NK-92 treated with Interleukin-12 subunit alpha and Interleukin-12 subunit beta, amount 100 ng/mL, for 24 hours (cell line): ENCODE results near the gene PLK5.
A peak's percentile ranks its signal among the peaks of the same experiment; 100 is the strongest.

ENCODE experiments used
- DNase-seq: peaks from one replicate; lab custom pipeline; 2025; lab: John Stamatoyannopoulos, UW

The PLK5 gene

DNA sequence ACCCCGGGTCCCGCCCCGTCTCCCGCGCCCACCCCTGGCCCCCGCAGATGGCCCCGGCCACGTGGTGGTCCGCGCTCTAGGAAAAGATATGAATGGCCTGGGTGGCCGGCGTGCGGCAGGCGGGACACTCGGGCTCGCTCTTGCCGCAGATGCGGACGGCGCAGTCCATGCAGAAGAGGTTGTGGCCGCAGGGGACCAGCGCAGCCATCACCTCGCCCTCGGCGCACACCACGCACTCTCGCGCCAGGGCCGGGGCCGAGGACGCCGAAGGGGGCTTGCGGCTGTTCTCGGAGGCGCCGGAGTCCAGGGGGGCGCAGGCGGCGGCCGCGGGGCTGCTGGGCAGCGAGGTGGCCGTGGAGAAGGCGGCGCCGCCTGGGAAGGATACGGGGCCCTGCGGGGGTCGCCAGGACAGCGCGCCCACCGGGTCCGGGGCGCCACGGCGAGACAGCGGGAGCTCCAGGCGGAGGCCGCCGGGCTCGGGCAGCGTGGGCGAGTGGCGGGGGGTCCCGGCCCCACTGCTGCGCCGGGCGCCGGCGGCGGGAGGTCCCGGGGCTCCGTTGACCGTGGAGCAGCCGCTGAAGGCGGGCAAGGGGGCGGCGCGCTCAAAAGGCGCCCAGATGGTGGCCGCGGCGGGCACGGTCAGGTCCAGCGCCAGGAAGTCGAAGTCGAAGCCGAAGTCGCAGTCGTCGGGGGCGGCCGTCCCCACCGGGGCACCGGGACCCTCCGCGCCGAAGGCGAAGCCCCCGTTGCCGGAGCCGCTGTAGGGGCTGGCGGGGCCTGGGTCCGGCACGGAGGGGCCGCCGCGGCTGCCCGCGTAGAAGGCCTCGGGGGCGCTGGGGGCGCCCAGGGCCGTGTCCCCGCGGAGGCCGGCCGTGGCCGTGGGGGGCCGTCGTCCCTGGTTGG lies 31.9 kb downstream of the PLK5 start:
- no peak for DNase-seq

DNA sequence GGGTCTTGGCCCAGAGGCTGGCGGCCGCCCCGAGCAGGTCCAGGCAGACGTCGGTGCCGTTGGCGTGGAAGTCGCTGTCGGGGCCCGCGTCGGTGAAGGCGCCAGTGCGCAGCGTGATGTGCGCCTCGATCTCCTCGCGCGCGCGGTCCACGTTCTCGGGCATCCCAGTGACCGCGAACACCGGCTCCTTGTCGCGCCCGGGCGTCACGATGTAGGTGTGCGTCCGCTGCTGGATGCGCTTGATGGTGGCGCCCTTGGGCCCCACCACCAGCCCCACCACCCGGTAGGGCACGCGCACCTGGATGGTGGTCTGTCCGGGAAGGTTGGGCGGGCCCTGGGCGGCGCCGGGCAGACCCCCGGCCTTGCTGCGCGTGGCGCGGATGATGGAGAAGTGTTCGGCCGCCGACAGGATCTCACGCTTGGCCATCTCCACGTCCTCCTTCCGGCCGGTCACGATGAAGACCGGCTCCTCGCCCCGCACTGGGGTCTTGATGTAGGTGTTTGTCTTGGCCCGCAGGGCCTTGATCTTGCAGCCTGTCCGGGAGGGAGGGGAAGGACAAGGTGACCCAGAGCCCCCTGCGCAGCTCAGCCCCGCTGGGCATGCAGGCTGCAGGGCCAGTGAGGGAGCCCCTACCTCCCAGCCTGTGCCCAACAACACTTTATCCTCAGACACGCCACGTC lies 32.7 kb downstream of the PLK5 start:
- DNase-seq, result no peak

DNA sequence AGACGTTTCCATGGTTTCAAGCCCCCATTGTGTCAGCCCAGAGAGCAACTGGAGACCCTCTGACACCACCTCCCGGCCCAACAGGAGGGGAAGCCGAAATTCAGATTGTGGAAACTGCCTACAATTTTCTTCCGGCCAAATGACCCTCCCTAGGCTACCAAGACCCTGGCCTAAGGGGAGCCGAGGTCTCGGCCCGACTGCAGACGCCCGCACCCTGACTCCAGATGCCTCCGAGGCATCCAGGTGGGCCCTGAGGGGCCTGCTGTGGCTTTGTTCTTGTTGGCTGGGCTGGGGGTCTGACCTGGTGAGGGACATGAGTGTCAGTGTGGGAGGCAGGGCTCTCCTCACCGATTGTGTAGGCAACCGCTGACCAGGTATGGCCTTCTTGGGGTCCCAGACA lies 34.7 kb downstream of the PLK5 start:
- DNase-seq, result no peak

DNA sequence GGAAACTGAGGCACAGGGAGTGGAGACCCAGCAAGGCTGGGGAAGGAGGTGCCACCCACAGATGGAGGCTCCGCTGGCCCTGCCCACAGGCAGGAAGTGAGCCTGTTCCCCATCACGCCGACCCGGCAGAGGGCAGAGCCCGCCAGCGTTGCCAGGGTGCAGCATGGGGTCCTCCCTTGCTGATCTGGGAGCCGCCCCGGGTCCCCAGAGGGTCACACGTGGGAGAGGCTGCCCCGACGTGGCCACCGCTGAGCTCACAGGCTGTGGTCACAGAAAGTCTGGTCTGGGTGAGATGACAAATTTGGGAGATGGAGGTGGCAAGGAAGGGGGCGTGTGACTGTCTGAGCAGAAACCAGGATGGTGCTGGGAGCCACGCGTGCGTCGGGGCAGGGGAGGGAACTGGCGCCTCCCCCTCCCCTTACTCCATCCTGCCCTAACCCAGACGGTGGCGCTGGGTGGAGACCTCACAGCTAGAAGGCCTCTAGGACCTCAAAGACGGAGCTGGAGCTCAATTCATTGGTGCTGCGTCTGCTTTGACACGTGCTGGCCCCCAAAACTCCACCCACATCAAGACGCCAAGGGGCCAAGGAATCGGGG lies 36.5 kb downstream of the PLK5 start:
- DNase-seq, result no peak

DNA sequence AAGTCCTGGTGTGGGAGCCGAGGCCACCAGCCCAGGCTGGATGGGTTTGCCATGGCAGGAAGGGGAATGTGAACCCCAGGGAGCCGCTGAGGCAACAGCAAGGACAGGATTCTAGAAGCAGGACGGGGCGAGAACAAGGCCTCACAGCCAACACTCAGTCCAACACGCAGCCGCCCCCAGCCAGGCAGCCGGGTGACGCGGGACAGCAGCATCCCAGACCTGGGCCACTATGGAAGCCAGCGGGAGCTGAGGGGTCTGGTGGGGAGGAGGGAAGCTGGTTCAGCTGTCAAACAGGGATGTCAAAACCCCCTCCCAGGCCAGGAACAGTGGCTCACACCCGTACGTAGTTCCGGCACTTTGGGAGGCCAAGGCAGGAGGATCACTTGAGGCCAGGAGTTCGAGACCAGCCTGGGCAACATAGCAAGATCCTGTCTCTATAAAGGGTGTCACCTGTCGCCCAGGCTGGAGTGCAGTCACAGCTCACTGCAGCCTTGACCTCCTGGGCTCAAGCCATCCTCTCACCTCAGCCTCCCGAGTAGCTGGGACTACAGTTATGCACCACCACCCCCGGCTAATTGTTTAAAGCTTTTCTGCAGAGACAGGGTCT lies 37.5 kb downstream of the PLK5 start:
- DNase-seq, result no peak

DNA sequence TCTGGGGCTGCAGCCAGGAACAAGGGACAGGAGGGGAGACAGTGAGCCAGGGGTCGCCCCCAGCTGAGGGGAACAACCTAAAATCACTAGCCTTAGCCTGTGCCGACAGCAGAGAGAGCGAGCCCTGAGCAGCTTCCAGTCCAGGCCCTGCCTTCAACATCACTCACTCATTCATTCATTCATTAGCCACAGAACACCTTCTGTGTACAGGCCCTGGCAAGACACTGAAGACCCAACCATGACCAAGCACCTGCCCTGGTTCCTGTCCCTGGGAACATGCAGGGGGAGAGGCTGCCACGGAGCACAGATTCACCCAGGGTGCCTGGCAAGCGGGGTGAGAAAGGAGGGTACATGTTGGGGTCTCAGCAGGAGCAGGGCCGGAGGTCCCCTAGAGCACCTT lies 39.4 kb downstream of the PLK5 start:
- DNase-seq, result no peak

DNA sequence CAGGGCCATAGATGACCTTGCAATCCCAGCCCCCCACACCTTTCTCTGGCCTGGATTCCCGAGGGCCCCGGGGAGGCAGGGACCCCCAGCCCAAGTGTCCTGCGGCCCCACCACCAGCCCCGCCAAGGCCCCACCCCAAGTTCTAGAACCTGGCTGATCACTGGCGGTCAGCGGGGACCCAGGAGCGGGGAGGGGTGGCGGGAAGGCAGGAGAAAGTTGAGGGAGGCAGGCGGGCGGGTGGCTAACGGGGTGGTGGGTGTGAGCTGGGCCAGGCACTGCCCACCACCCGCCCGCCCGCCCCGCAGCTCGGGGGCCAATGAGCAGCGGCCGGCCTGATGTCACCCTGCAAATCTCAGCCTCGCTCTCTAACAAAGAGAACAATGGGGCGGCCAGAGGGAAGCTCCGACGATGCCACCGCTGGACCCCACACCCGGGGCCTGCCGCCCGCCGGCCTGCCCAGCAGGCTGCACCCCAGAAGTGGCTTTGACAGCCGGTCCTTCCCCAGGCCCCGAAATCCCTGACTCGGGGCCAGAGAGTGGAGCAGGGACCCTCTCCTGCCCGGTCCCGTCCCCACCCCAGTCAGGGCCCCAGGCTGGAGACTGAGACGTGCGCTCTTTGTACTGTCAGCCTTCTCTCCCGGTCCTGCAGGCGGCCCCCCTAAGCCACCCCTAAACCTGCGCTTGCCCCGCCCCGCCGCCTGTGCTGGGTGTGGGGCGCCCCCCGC lies 42.7 kb downstream of the PLK5 start:
- no peak for DNase-seq

DNA sequence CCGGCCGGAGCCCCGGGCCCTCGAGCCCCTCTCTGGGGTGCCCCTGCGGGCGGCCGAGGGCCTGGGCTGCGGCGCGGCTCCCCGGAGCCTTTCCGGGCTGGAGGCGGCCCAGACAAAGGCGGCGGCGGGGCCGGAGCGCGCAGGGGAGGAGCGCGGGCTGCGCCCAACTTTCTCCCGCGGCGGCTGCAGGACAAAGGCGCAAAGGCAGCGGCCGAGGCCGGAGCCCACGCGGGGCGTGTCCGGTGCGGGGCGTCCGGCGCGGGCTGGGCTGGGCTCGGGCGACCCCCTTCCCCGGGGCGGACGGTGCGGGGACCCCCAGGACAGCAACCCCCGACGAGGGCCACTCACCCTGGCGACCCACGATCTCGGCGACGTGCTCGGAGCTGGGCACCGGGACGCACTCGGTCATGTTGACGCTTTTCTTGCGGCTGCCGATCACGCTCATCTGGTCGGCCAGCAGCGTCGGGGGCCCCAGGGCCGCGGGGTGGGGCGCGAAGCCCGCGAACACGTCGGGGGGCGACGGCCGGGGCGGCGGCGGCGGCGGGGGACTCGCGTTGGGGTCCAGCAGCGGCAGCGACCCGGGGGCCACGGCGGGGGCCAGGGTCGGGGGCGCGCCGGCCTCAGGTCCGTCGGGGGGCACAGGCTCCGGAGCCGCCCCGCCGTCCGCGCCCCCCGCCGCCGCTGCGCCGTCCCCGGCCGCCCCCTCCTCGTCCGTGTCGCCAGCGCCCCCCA lies 43.4 kb downstream of the PLK5 start:
- DNase-seq, result no peak

DNA sequence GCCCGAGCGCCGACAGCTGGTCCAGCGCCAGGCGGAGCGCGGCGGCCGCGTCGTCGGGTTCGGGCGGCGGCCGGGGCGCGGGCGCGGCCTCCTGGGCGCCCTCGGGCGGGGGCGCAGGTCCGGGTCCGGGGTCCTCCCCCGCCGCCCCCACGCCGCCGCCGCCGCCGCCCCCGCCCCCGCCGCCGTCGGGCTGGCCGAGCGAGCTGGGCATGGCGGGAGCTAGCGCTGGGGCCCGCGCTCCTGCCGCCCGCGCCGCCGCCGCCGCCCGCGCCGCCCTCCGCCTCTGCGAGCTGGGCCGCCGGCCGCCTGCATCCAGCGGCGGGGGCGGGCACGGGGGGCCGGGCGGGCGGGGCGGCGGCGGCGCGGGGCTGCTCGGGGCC lies 44.0 kb downstream of the PLK5 start:
- DNase-seq, result no peak

DNA sequence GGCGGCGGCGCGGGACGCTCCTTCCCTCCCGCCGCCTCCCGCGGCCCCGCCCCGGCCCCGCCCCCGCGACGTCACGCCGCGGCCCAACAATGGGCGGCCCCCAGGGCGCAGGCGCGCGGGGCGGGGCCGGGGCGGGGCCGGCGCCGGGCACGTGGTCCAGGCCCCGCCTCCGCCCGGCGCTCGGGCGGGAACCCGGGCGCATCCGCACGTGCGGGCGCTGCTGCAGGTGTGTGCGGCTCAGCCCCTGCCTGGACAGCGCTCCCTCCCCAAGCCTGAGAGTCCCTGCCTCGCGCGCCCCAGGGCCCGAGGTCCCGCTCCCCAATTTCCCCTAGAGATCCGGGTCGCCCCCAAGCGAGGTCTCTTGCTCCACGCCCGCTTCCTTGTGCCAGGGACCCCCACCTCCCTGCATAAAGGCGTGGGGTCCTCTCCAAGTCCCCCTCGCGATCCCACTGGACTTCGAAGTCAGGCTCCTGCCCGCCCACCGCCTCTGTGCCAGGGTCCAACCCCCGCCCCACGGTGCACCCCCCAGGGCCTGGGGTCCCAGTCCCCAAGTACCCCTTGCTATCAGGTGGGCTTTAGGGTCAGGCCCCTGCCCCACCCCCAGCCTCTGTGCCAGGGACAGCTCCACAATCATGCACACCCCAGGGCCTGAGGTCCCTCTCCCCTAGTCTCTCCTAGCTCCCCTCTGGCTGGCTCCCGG lies 44.6 kb downstream of the PLK5 start, which contains the start of gene MEX3D:
MEX3D (minus strand) TSS at position 6 of the 700 bp plus-strand sequence. CDS start 267 bp downstream, outside the sequence.
- peak; percentile 33 for DNase-seq

DNA sequence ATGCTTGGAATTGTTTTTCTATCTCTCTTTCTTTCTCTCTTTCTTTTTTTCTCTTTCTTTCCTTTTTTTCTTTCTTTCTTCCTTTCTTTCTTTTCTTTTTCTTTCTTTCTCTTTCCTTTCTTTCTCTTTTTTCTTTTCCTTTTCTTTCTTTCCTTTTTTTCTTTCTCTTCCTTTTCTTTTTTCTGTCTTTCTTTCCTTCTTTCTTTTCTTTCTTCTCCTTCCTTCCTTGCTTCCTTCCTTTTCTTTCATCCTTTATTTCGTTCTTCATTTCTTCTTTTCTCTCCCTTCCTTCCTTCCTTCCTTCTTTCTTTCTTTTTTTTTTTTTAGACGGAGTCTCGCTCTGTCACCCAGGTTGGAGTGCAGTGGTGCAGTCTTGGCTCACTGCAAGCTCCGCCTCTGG lies 46.1 kb downstream of the PLK5 start:
- DNase-seq, result no peak

DNA sequence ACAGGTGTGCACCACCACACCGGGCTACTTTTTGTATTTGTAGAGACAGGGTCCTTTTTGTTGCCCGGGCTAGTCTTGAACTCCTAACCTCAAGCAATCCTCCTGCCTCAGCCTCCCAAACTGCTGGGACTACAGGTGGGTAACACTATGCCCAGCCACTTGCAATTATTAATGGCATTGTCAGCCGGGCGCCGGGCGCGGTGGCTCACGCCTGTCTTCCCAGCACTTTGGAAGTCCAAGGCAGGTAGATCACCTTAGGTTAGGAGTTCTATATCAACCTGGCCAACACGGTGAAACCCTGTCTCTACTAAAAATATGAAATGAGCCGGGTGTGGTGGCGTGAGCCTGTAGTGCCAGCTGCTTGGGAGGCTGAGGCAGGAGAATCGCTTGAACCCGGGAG lies 47.0 kb downstream of the PLK5 start:
- no peak for DNase-seq

DNA sequence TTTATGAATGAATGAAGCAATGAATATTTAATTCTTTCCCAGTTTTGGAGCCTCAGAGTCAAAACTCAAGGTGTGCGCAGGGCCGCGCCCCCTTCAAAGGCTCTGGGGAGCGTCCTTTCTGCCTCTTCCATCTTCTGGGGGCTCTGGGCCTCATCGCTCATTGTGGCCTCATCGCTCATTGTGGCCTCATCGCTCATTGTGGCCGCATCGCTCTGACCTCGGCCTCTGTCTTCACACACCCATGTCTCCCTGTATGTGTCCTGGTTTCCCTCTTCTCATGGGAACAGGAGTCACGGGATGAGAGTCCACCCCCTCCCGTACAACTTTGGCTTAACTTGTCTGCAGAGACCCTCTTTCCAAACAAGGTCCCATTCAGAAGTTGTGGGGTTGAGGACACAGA lies 47.5 kb downstream of the PLK5 start:
- no peak for DNase-seq

DNA sequence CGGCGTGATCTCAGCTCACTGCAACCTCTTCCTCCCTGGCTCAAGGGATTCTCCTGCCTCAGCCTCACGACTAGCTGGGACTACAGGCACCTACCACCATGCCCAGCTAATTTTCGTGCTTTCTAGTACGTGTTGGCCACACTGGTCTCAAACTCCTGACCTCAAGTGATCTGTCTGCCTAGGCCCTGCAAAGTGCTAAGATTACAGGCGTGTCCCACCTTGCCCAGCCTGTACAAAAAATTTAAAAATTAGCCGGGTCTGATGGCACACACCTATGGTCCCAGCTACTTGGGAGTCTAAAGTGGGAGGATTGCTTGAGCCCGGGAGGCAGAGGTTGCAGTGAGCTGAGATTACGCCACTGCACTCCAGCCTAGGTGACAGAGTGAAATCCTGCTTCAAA lies 48.9 kb downstream of the PLK5 start:
- no peak for DNase-seq

DNA sequence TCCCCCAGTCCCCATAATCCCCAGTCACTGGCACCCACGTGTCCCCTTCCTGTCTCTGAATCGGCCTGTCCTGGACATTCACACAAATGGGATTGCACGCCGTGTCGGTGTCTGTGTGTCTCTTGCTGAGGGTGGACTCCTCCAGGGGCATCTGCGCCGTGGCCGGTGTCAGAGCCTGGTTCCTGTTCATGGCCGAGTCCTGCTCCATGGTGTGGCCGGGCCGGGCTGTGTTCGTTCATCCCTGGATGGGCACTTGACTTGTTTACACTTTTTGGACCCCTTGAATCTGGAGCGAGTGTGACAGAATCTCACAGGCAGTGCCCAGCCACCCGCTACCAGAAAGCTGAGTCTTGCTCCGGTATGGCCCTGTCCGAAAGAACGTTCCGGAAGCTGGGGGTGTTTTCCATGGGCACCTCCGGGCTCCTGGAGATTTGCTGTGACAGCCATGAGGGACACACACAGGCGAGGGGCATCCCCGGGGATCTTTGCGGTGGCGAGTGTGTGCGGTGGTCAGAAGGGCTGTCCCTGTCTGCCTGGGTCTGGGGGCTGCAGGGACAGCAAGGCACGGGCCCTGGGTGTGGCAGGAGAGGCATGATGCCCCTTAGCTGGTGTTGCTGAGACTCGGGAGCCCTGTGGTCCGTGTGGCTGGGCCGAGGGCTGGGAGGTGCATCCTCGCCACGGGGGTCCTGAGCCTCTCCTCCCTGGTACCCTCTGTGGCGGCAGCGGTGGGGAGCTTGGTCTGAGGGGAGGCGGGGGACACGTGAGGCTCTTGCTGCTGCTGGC lies 50.7 kb downstream of the PLK5 start:
- DNase-seq, result no peak

DNA sequence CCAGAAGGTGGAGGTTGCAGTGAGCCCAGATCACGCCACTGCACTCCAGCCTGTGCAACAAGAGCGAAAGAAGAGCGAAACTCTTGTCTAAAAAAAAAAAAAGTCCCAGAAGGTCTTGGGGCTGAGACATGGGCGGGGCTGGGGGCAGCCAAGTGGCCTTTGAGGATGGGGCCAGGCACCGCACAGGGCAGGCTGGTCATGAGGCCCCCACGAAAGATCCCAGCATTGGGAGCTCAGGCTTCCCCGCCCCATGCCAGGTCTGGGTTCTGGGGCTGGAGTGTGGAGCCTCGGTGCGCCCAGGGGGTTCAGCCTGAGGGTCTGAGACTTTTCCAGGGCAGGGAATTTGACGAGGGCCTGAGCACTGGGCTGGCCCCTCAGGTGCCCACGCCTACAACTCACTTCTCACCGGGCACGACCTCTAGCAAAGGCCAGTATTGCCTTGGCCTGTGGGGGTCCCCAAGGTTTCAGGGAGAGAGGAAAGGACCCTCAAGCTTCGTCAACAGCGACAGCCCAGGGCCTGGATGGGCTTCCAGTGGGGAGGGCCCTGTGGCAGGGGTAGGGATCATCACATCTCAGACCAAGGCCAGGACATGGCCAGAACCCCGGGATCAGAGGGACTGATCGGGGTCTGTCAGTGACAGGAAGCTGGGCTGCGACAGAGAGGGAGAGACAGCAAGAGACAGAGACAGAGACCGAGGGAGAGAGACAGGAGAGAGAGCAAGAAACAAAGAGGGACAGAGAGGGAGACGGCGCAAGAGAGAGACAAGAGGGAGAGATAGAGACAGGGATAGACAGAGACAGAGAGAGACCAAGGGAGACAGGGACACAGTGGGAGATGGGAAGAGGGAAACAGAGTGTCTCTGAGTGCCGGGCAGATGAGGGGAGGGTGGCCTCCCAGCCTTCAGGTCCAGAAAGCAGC lies 51.7 kb downstream of the PLK5 start:
- DNase-seq, result no peak

DNA sequence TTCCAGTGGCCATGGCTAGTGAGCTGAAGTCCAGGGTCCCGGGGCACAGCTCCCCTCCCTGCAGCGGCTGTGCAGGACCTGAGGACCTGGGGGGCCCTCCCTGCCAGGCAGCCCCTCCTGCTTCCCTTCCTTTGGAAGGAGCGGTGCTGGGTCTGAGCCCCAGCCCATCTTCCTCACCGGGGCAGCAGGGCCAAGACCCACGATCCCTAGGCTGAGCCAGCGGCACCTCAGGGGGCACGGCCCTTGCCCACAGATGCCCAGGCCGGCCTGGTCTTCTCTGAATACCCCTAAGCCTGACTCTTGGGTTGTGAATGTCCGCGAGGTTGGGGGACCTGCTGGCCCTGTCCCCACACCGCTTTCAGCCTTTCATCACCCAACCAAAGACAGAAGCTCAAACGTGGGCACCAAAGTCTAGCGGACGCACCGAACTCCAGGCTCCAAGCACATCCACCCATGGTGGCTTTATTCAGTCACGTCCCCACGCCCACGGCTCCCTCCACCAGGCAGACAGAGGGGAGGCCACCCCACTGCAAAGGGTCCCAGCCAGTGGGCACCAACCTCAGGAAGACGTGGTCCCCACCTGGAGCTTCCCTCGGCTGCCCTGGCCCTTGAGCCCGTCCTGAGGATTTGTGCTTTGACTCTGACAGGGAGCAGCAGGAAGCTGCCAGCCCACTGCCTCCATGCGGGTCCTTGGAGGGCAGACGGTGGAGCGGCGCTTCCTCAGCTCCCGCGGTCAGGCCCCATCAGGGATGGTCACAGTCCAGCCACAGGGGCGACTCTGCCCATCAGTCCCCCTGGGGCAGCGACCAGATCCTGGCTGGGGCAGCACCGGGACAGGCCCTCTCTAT lies 52.6 kb downstream of the PLK5 start:
- DNase-seq, result no peak
